K562 (cell line): ENCODE data around the gene XPO4. TPM values are rescaled to one million over a fixed set of nuclear protein-coding genes. Genes with fewer than 3 reads are reported as not detected.

Source experiments
- ATAC-seq: fragments of 200-7000 bp; cut with Tn5 transposase; 3 replicates; pipeline ENCODE4 v1.9.1; 2020; ENCODE audit warnings: moderate library complexity
- BruUV-seq: library from RNA; stranded (reverse); fragments of 400-500 nt; replicated peaks from 2 replicates; lab custom pipeline; 2021; lab: Mats Ljungman, UMichigan
- CTCF ChIA-PET: fragments of 300-600 bp; formaldehyde crosslinking; extraction: SDS; loops from one replicate; lab custom pipeline; 2021; ENCODE audit warnings: low intra/inter-chr PET ratio; lab: Yijun Ruan, JAX
- POLR2A ChIA-PET: fragments of 300-600, 350-650 bp; sonication (Branson Sonifier 250); formaldehyde crosslinking; extraction: SDS; loops from one replicate; lab custom pipeline; 2021; ENCODE audit warnings: antibody characterized with exemption, inconsistent platforms; lab: Yijun Ruan, JAX
- DNase-seq, 4 experiments: peaks; one replicate each; pipeline versions ENCODE4 v3.0.0 to v3.0.0-alpha.2; 2011 to 2018; ENCODE audit warnings: low spot score in 3 of 4, mixed read lengths in 3 of 4; ENCODE audit errors: extremely low read depth in 1 of 4
- FAIRE-seq: peaks from 2 replicates; lab custom pipeline; 2011; peaks lifted over from hg19 to GRCh38; lab: Jason Lieb, UNC
- H2AFZ ChIP-seq: 2 replicates; pipeline ENCODE4 v1.6.0; 2011; ENCODE audit warnings: low read depth, low read length, control low read depth, inconsistent platforms
- H3K27ac ChIP-seq: fragments of 200-600 bp; 3 replicates; pipeline ENCODE4 v1.8.0; 2011; ENCODE audit warnings: low read depth, mild to moderate bottlenecking, control low read depth, inconsistent platforms, low read length, moderate library complexity, mixed read lengths; ENCODE audit errors: extremely low read depth
- H3K27me3 ChIP-seq, 2 experiments: fragments of 300-600 bp in 1 of 2; 2 replicates in 1 of 2; 3 replicates in 1 of 2; pipeline versions ENCODE4 v1.6.0 to v1.8.0; 2011; ENCODE audit warnings: inconsistent platforms in 2 of 2, low read length in 2 of 2, mild to moderate bottlenecking in 1 of 2, mixed read lengths in 1 of 2, moderate library complexity in 1 of 2; ENCODE audit not compliant: control insufficient read depth in 2 of 2, insufficient read depth in 2 of 2
- H3K36me3 ChIP-seq: fragments of 300-600 bp; 3 replicates; pipeline ENCODE4 v1.8.0; 2011; ENCODE audit warnings: mild to moderate bottlenecking, low read length, inconsistent platforms; ENCODE audit not compliant: control insufficient read depth, insufficient read depth
- H3K4me1 ChIP-seq, 2 experiments: fragments of 200-600 bp in 1 of 2; replicated peaks in 1 of 2; 2 replicates in 1 of 2; 3 replicates in 1 of 2; pipeline versions ENCODE4 v1.5.1 to v1.8.0; 2011; ENCODE audit warnings: inconsistent platforms in 2 of 2, low read length in 2 of 2, mild to moderate bottlenecking in 1 of 2, mixed read lengths in 1 of 2, moderate library complexity in 1 of 2; ENCODE audit not compliant: control insufficient read depth in 2 of 2, insufficient read depth in 2 of 2
- H3K4me2 ChIP-seq: 2 replicates; pipeline ENCODE4 v1.6.1; 2011; ENCODE audit warnings: low read length, control low read depth, inconsistent platforms, mixed read lengths; ENCODE audit not compliant: insufficient read depth
- H3K4me3 ChIP-seq: fragments of 200-600 bp; sonication (generic), shearing (Covaris generic); 2 replicates; pipeline ENCODE4 v1.5.1; 2016; ENCODE audit warnings: control low read depth, inconsistent platforms
- H3K79me2 ChIP-seq: fragments of 200-600 bp; 3 replicates; pipeline ENCODE4 v1.8.0; 2011; ENCODE audit warnings: low read length, inconsistent platforms; ENCODE audit not compliant: control insufficient read depth, insufficient read depth
- H3K9ac ChIP-seq, 2 experiments: 2 replicates each; pipeline versions ENCODE4 v1.6.0 to v1.6.1; 2011; ENCODE audit warnings: low read depth in 2 of 2, low read length in 2 of 2, control low read depth in 1 of 2, inconsistent platforms in 1 of 2, mild to moderate bottlenecking in 1 of 2, mixed read lengths in 1 of 2; ENCODE audit not compliant: insufficient read depth in 1 of 2
- H3K9me1 ChIP-seq: one replicate; pipeline ENCODE4 v1.6.0; 2011; ENCODE audit warnings: inconsistent platforms, mild to moderate bottlenecking, low read length, moderate library complexity; ENCODE audit not compliant: control insufficient read depth, insufficient read depth
- H3K9me3 ChIP-seq: replicated peaks from 2 replicates; pipeline ENCODE4 v1.5.1; 2011; ENCODE audit warnings: low read depth, low read length, inconsistent platforms; ENCODE audit not compliant: control insufficient read depth, insufficient read depth
- H4K20me1 ChIP-seq: replicated peaks from 2 replicates; pipeline ENCODE4 v1.6.1; 2011; ENCODE audit warnings: low read length, inconsistent platforms, mixed read lengths; ENCODE audit not compliant: control insufficient read depth, insufficient read depth
- ARID3A ChIP-seq: IDR thresholded peaks from 2 replicates; pipeline ENCODE4 v1.6.1; 2012; ENCODE audit warnings: low read depth, low read length, improper control_type of control experiment, borderline replicate concordance
- CBFA2T2 ChIP-seq: fragments of 450-650 bp; conservative IDR thresholded peaks from 2 replicates; pipeline ENCODE4 v1.6.1; 2017; ENCODE audit warnings: mild to moderate bottlenecking
- CBFA2T3 ChIP-seq: fragments of 450-650 bp; IDR thresholded peaks from 2 replicates; pipeline ENCODE4 v1.6.1; 2017
- CHCHD3 ChIP-seq: fragments of 250-450 bp; sonication (Bioruptor Pico); IDR thresholded peaks from 2 replicates; pipeline ENCODE4 v2.1.2; 2022; ENCODE audit warnings: mild to moderate bottlenecking
- DIDO1 ChIP-seq: fragments of 450-650 bp; IDR thresholded peaks from 2 replicates; pipeline ENCODE4 v1.6.1; 2016; ENCODE audit warnings: low read depth, missing biosample characterization, missing genetic modification characterization
- ESRRB ChIP-seq: fragments of 250-450 bp; sonication (Bioruptor Pico); IDR thresholded peaks from 2 replicates; pipeline ENCODE4 v1.5.0; 2020; ENCODE audit warnings: mild to moderate bottlenecking, moderate library complexity, borderline replicate concordance
- MTA1 ChIP-seq: fragments of 450-650 bp; IDR thresholded peaks from 2 replicates; pipeline ENCODE4 v1.6.1; 2017; ENCODE audit warnings: borderline replicate concordance
- MTF1 ChIP-seq: fragments of 250-450 bp; sonication (Bioruptor Pico); IDR thresholded peaks from 2 replicates; pipeline ENCODE4 v1.9.0; 2021; ENCODE audit warnings: moderate library complexity, mild to moderate bottlenecking, inconsistent platforms, borderline replicate concordance
- NCOA1 ChIP-seq: fragments of 450-650 bp; IDR thresholded peaks from 2 replicates; pipeline ENCODE4 v1.6.1; 2016; ENCODE audit warnings: low read depth
- PPARD ChIP-seq: fragments of 250-450 bp; sonication (Bioruptor Pico); IDR thresholded peaks from 2 replicates; pipeline ENCODE4 v1.8.0; 2022; ENCODE audit warnings: inconsistent platforms, mild to moderate bottlenecking, moderate library complexity
- RHOXF2B ChIP-seq: fragments of 250-450 bp; sonication (Bioruptor Pico); conservative IDR thresholded peaks from 2 replicates; pipeline ENCODE4 v1.5.1; 2021
- TBL1XR1 ChIP-seq, 2 experiments: IDR thresholded peaks; 2 replicates each; pipeline ENCODE4 v1.6.1; 2012; ENCODE audit warnings: improper control_type of control experiment in 2 of 2, low read length in 2 of 2, mild to moderate bottlenecking in 1 of 2
- TEAD2 ChIP-seq: fragments of 450-650 bp; IDR thresholded peaks from 2 replicates; pipeline ENCODE4 v1.6.1; 2016; ENCODE audit warnings: missing genetic modification characterization, control low read depth, missing compliant biosample characterization
- U2AF1 ChIP-seq: fragments of 200-400 bp; formaldehyde crosslinking; optimal IDR thresholded peaks from 2 replicates; pipeline ENCODE3; 2017; ENCODE audit warnings: mild to moderate bottlenecking, low read depth, low read length, moderate library complexity
- ZBTB7A ChIP-seq: IDR thresholded peaks from 2 replicates; pipeline ENCODE4 v1.6.1; 2011; ENCODE audit warnings: low read depth, mild to moderate bottlenecking, low read length, moderate library complexity, borderline replicate concordance; ENCODE audit not compliant: control insufficient read depth
- ZBTB8A ChIP-seq: fragments of 450-650 bp; IDR thresholded peaks from 2 replicates; pipeline ENCODE4 v1.6.1; 2018; ENCODE audit warnings: mild to moderate bottlenecking, moderate library complexity; ENCODE audit not compliant: partially characterized antibody
- ZNF146 ChIP-seq: IDR thresholded peaks from one replicate; pipeline ENCODE4 v1.6.1; 2018; ENCODE audit warnings: missing compliant biosample characterization; ENCODE audit not compliant: unreplicated experiment
- WGBS: fragments of 100-300 bp; shearing (Covaris generic); methylation state at CpG from one replicate; pipeline ENCODE4 v1.1.6; 2016; ENCODE audit warnings: low coverage, mixed read lengths; ENCODE audit not compliant: insufficient coverage; ENCODE audit errors: missing lambda C conversion rate; 5-methylcytosine and 5-hydroxymethylcytosine counted together
- in situ Hi-C: fragments of 300-500 bp; cut with MboI; formaldehyde crosslinking; loops from 4 replicates; pipeline ENCODE4 v1.15.0; 2018; ENCODE audit warnings: inconsistent platforms, mixed read lengths
- intact Hi-C: fragments of 100-400 bp; cut with micrococcal nuclease; formaldehyde crosslinking; loops from 2 replicates; pipeline ENCODE4 v1.14.2; 2022
- polyA plus RNA-seq, 8 experiments: library from polyadenylated mRNA; depleted of rRNA in 4 of 8; stranded (reverse) in 5 of 8; unstranded in 3 of 8; fragments of >200 nt; fragmentation: Nextera tagmentation in 2 of 8; fragmentation: Illumina TruSeq in 1 of 8; extraction: Ambion mirVana in 2 of 8; extraction: Trizol in 1 of 8; gene quantifications; 2 replicates each; pipeline versions ENCODE4 v1.2.1 to v1.2.3, GENCODE V29; 2011 to 2014; ENCODE audit warnings: inconsistent platforms in 1 of 8, missing spikeins in 1 of 8
- total RNA-seq, 7 experiments: library from RNA; depleted of rRNA in 6 of 7; stranded (reverse); fragments of >200 nt in 6 of 7; fragmentation: Illumina TruSeq in 2 of 7; extraction: Trizol in 2 of 7; gene quantifications; 2 replicates each; pipeline versions ENCODE4 v1.2.1 to v1.2.3, GENCODE V29; 2011 to 2021; ENCODE audit warnings: low replicate concordance in 1 of 7

XPO4 gene
- total and polyA plus RNA-seq, 9 of the 15 experiments (the other 6 are each of a cell fraction or from before 2014, with no cell fraction given) = 5.5 to 25.1 (median 17.5) TPM

DNA sequence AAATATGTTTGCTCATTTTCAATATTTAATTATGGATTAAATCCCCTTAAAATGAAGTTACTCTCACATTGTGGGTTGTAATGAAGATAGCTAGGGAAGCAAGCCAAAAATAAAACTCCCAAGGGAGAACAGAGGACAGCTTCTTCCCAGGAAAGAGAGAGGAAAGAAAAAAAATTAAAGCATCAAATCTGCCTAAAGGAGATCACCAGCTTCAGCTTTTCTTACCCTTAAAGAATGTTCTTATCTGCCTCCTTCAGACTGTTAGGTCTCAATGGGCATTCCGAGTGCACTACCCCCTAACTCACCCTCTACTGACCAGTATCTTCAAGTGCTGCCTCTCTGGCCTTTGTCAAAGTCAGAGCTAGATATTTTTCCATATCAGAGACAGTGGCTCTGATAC is 55.2 kb downstream of the XPO4 start:
- CTCF ChIA-PET = no interaction called here
- DNase-seq (peak in 2 of 4 experiments; percentile 7 to 13), ATAC-seq (0 out of 3 replicates have a peak, but pooled peaks have one; percentile 42), FAIRE-seq (no peak)
- no peaks in the 10 kb centered on the region for H3K9me3 ChIP-seq
- no peak overlapping the region for H3K4me2 ChIP-seq
- no peak overlapping the region for H3K27ac ChIP-seq
- 33% methylated on average over 1 of the region's 1 CpG for WGBS
- intact Hi-C loops = no loop called here
- no peaks in the 10 kb centered on the region for H4K20me1 ChIP-seq
- no peak overlapping the region for H3K4me3 ChIP-seq
- POLR2A ChIA-PET = interaction anchor here (0.6 to 0.8 kb wide), 2 partner anchors 27 to 68 kb away, joined by 3 read pairs; no protein-coding TSS in a partner anchor
- peaks cover 36% of the 10 kb centered on the region; the same call in 2 of the 3 replicates for H3K36me3 ChIP-seq
- H3K4me1 ChIP-seq = no peaks in the 10 kb centered on the region; a peak in 1 of 5 replicates
- in situ Hi-C loops = no loop called here
- H2AFZ ChIP-seq = no peak overlapping the region
- TF ChIP-seq CBFA2T3 = peak; percentile 43
- no peak for TF ChIP-seq TEAD2 (tag)
- TF ChIP-seq CBFA2T2 = 0 out of 2 replicates have a peak, but pooled peaks have one; percentile 9
- H3K9me1 ChIP-seq = no peaks in the 10 kb centered on the region
- peaks cover 11% of the 10 kb centered on the region for H3K79me2 ChIP-seq
- no peak overlapping the region for H3K9ac ChIP-seq
- BruUV-seq = no TSS peak
- no peaks in the 10 kb centered on the region for H3K27me3 ChIP-seq

DNA sequence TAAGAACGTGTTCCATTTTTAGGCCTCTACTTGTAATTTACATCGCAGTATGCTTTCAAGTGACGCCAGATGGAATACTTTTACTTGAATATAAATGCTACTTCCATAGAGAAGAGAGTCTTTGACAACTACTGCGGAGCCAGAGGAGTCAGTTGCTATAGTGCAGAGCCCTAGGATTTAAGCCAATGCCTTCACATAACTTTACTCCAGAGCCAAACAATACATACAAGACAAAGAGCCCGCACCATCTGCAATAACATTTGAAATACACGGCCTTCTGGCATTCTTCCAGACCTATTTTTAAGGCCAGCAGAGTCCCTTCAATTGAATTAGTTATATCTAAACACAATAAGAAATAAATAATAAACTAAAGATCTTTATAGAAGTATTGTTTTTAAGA is 59.4 kb downstream of the XPO4 start:
- CTCF ChIA-PET = no interaction called here
- peaks cover 11% of the 10 kb centered on the region for H3K79me2 ChIP-seq
- POLR2A ChIA-PET = interaction anchor here (1.4 kb wide), 1 partner anchor 9 kb away, joined by 3 read pairs; no protein-coding TSS in a partner anchor
- TF ChIP-seq PPARD (CRISPR knock-in tag) (no peak), MTF1 (CRISPR knock-in tag) (no peak), MTA1 (no peak), NCOA1 (no peak), ZBTB7A (no peak), DIDO1 (tag) (no peak), ARID3A (no peak), ESRRB (no peak), CHCHD3 (CRISPR knock-in tag) (no peak), TBL1XR1 (IDR thresholded peaks at IDR 0.05; ENCODE audit: low read length in 2 of 2) (no peak), U2AF1 (no peak), RHOXF2B (no peak), ZNF146 (CRISPR knock-in tag) (no peak), ZBTB8A (no peak)

More for the DNA sequence above, 59.4 kb downstream of the XPO4 start:
- Histone ChIP-seq H3K27me3 (no peaks in the 10 kb centered on the region), H3K9me3 (no peaks in the 10 kb centered on the region), H3K9ac (no peak overlapping the region), H3K4me2 (no peak overlapping the region), H3K4me3 (no peak overlapping the region), H3K36me3 (peaks cover 52% of the 10 kb centered on the region; the same call in 1 of the 3 replicates), H3K4me1 (no peaks in the 10 kb centered on the region; a peak in 1 of 5 replicates), H3K9me1 (no peaks in the 10 kb centered on the region), H4K20me1 (no peaks in the 10 kb centered on the region), H3K27ac (no peak overlapping the region), H2AFZ (no peak overlapping the region)
- intact Hi-C loops = no loop called here
- in situ Hi-C loops = no loop called here
- FAIRE-seq = no peak
- BruUV-seq = no TSS peak
- DNase-seq = no peak
- WGBS = 89% methylated on average over 5 of the region's 6 CpGs
- ATAC-seq = no peak
